GM12872 (cell line): ENCODE measurements around the gene METRNL.

ENCODE experiments used
- TF ChIP-seq, protein P1 (sequence below): IDR thresholded peaks from 3 replicates; pipeline ENCODE4 v1.5.1; 2011; ENCODE audit warnings: low read depth, mild to moderate bottlenecking, low read length, moderate library complexity; ENCODE audit not compliant: insufficient read depth

Gene METRNL

GRCh38 chr17:83078378-83079351 lies 744 bp upstream of the METRNL start:
- TF ChIP-seq, protein P1, sequence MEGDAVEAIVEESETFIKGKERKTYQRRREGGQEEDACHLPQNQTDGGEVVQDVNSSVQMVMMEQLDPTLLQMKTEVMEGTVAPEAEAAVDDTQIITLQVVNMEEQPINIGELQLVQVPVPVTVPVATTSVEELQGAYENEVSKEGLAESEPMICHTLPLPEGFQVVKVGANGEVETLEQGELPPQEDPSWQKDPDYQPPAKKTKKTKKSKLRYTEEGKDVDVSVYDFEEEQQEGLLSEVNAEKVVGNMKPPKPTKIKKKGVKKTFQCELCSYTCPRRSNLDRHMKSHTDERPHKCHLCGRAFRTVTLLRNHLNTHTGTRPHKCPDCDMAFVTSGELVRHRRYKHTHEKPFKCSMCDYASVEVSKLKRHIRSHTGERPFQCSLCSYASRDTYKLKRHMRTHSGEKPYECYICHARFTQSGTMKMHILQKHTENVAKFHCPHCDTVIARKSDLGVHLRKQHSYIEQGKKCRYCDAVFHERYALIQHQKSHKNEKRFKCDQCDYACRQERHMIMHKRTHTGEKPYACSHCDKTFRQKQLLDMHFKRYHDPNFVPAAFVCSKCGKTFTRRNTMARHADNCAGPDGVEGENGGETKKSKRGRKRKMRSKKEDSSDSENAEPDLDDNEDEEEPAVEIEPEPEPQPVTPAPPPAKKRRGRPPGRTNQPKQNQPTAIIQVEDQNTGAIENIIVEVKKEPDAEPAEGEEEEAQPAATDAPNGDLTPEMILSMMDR: no peak

DNA sequence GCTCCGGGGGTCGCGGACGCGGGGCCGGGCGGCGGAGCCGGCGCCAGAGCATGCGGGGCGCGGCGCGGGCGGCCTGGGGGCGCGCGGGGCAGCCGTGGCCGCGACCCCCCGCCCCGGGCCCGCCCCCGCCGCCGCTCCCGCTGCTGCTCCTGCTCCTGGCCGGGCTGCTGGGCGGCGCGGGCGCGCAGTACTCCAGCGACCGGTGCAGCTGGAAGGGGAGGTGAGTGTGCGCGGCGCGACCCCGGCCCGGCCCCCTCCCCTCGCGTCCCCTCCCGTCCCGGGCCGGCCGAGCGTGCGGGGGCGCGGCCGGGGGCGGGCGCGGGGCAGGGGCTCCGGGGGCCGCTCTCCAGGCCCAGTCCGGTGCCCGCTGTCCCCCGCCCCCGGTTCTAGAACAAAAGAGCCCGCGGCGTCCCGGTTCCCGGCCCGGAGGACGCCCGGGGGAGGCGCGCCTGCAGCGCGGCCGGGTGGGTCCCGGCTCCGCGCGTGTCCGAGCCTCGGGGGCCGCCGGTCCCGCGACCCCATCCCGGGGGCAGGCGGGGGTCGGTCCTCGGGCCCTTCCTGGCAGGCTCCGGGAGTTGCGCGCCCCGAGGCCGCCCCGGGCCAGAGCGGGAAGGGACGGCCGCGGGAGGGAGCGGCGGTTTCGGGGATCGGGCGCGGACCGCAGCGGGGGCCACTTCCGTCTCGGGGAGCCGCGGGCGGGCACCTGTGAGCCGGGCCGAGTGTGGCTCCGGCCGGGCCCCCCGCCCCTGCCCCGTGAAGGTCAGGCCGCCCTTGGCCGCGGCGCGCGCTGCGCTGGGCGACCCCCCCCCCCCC lies 563 bp downstream of the METRNL start:
- TF ChIP-seq, protein P1: no peak

DNA sequence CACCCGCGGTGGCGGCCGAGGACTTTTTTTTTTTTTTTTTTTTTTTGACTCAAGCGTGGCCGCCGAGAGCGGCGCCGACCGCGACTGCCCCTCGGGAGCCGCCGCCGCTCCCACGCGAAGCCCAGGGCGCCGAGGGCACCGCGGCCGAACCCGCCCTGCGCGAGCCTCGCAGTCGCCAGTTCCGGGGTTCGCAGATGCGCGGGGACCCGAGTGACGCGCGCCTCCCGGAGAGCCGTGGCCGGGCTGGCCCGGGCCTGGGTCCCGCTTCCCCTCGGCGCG lies 1.1 kb downstream of the METRNL start:
- TF ChIP-seq, protein P1: no peak

DNA sequence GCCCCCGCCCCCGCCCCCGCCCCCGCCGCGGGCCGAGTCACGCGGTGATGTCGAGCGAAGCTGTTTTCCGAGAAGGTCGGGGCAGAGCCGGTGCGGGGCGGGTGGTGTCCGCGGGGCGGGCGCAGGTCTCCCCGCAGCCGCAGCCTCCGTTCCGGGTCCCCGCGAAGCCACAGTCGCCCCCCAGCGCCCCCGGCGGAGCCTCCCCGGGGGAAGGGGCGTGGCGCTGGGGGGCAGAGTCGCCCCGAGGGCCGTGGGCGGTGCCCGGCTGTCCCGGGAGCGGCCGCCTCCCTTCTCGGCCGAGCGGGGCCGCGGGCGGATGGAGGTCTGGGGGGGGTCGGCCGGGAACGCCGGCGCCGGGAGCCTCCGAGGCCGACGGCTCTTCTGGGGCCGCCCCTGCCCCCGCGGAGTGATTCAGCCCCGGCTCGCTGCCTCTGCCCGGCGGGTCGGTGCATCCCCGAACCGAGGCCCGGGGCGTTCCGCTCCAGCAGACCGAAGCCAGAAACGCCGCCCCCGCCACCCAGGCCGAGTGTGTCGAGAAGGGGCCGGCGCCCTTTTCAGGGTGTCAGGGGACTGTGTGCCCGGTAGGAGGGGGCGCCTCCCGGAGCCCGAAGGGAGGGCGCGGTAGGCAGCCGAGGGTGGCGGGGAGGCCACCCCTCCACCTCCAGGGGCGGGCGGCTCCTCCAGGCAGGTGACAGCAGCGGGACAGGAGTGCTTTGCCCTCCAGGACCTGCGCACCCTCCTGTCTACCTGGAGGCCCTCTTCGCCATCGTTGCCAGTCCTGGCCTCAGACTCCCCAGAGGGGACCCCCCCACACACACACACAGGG lies 1.7 kb downstream of the METRNL start:
- TF ChIP-seq, protein P1: no peak

- TF ChIP-seq, protein P1: no peak
Measured at GRCh38 chr17:83081684-83082201, 2.3 kb downstream of the METRNL start.

DNA sequence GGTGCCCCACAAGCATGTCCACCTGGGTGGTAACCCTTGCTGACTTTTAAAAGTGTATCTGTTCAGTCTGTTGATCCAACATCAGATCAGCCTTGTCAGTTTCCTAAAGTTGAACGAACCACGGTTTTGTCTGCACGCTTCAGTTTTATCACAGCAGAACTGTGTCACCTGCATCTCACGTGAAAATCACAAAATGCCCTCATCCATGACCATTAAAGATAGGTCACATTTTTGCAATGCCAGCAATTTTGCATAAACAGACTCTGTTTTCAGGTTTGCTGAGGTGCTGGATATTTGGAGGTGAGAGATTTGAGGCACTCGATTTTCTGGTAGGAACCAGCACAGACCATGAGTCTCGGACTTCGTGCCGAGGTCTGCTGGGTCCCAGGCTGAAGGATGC lies 3.0 kb downstream of the METRNL start:
- TF ChIP-seq, protein P1: no peak

GRCh38 chr17:83082909-83083367 lies 3.5 kb downstream of the METRNL start:
- TF ChIP-seq, protein P1: no peak
